Measurements from ENCODE around the gene SLC22A1.

GRCh38 chr6:160198606-160199211, 77.1 kb downstream of the SLC22A1 start:
- TF ChIP-seq, protein P1, sequence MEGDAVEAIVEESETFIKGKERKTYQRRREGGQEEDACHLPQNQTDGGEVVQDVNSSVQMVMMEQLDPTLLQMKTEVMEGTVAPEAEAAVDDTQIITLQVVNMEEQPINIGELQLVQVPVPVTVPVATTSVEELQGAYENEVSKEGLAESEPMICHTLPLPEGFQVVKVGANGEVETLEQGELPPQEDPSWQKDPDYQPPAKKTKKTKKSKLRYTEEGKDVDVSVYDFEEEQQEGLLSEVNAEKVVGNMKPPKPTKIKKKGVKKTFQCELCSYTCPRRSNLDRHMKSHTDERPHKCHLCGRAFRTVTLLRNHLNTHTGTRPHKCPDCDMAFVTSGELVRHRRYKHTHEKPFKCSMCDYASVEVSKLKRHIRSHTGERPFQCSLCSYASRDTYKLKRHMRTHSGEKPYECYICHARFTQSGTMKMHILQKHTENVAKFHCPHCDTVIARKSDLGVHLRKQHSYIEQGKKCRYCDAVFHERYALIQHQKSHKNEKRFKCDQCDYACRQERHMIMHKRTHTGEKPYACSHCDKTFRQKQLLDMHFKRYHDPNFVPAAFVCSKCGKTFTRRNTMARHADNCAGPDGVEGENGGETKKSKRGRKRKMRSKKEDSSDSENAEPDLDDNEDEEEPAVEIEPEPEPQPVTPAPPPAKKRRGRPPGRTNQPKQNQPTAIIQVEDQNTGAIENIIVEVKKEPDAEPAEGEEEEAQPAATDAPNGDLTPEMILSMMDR (IDR thresholded peaks at IDR 0.05), result no peak
- no peak for TF ChIP-seq POLR2AphosphoS5 (IDR thresholded peaks at IDR 0.05; ENCODE audit: low read depth, low read length)

Data from Panc1 (cell line).